HG03469 (cell line): ENCODE data around the gene GPC3.
"Not testable (repeated sequence)": the region's sequence is repeated elsewhere in the genome, so short reads cannot be mapped to it uniquely, and the experiment has no call there.

Experiments
- ATAC-seq: cut with Tn5 transposase; IDR thresholded peaks from one replicate; pipeline ENCODE4 v1.9.1; 2021; ENCODE audit warnings: mild to moderate bottlenecking, moderate library complexity, moderate number of reproducible peaks; ENCODE audit not compliant: unreplicated experiment

The GPC3 gene

GRCh38 chrX:133627673-133628072 is 357.7 kb downstream of the GPC3 start:
- no peak for ATAC-seq

GRCh38 chrX:133621384-133621783 is 364.0 kb downstream of the GPC3 start:
- not testable (repeated sequence) for ATAC-seq

GRCh38 chrX:133611676-133612075 is 373.7 kb downstream of the GPC3 start:
- ATAC-seq, result no peak

DNA sequence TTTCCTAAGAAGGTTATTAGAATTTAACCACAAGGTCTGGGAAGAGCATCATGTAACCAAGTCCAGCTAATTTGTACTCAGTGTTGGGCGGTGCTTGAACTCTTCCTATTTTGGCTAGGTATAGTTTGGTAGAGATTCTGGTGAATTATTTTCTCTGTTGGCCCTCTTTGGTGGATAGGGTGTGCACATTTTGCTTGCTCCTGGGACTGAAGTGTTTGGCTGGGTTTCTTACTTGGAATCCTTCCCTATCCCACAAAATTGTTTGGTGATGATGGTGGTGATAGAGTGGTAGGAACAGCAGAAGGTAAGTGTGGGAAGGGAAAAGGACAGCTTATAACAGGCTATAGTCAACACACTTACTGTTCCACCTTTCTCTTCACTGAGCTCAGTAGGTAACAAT is 375.3 kb downstream of the GPC3 start:
- ATAC-seq, result no peak

DNA sequence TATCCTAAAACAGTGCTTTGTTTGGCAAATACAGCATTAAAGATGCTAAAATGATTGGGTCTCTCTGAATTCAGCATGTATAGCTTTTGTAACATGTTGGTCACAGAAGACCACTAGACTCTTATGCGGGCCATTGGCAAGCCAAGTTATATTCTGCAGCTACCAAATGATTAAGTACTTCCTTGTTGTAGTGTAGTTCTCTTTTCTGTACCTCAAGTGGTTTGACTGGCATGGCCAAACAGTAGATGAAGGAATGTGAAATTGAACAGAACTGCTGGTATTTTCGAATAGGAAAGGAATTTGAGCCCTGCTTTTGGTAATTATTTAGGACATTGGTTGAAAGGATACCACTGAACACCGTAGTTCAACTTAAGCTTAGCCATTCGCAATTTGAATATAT is 376.2 kb downstream of the GPC3 start:
- ATAC-seq, result no peak

DNA sequence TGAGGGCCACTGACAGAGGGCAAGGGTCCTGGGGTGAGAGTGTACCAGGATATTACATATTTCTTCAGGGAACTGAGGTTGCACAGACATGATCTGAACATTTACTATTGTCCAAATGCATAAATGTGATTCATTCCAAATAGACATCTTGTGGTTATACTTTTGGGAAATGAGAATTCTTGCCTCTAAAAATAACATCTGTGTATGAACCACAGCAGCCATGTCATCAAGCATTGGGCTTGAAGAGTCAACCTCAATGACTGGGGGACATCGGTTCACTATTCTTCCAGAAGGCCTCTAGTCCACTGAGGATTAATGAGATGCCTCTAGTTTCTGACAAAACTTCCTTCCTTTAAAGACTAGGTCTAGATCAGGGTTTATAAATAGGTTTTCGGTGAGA is 377.0 kb downstream of the GPC3 start:
- no peak for ATAC-seq

- no peak for ATAC-seq
Observed at GRCh38 chrX:133607419-133608348, 377.7 kb downstream of the GPC3 start.

GRCh38 chrX:133606990-133607389 is 378.4 kb downstream of the GPC3 start:
- no peak for ATAC-seq

DNA sequence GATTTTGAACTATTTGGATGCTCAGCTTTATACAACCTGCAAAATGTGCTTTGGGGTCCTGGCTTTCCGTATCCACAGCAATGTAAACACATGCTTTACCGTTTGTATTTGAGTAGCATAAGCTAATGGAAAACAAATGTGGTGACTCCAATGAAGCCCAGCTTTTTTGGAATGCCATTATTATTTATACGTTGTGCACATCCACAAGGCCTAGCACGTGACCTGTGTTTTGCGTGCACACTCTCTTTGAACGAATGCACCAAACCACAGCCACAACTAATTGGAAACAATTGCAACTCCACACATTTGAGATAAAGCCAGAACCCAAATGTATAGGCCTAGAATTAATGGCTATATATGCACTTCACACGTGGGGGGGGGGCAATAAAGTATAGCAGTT is 380.6 kb downstream of the GPC3 start:
- ATAC-seq, result no peak

GRCh38 chrX:133602881-133603280 is 382.5 kb downstream of the GPC3 start:
- no peak for ATAC-seq

DNA sequence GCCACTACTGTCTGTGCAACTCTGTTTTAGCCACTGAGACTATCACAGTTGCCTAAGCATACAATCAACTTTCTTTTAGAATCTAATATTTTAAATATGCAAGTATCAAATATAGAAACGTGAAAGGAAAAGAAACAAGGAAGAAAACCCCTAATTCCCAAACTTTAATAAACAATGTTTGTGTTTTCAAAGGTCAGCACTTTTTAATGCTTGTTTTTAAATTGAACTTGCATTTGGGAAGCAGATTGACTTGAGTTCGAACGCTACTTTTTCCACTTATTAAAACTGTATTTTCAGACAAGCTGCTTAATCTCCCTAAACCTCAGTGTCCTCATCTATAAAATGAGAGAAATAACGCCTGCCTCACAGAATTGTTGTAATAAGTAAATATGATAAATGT is 384.3 kb downstream of the GPC3 start:
- ATAC-seq, result no peak

- ATAC-seq, result no peak
Observed at GRCh38 chrX:133600536-133600935, 384.9 kb downstream of the GPC3 start.

- no peak for ATAC-seq
Observed at GRCh38 chrX:133598601-133599335, 386.6 kb downstream of the GPC3 start.

DNA sequence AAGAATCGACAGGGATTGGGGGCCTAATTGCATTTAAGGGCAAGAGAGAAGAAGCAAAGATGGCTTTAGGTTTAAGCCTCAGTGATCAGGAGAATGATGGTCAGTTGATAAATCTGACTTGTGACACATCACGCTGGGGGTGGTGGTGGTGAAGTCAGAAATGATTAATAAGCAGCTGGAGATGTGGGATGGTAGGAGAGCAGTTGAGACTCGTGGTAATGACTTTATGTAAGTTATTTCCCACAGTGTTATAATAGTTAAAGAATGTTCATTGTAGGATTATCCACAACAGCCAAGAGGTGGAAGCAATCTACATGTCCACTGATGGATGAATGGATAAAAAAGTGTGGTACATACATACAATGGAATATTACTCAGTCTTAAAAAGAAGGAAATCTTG is 391.2 kb downstream of the GPC3 start:
- ATAC-seq, result no peak

DNA sequence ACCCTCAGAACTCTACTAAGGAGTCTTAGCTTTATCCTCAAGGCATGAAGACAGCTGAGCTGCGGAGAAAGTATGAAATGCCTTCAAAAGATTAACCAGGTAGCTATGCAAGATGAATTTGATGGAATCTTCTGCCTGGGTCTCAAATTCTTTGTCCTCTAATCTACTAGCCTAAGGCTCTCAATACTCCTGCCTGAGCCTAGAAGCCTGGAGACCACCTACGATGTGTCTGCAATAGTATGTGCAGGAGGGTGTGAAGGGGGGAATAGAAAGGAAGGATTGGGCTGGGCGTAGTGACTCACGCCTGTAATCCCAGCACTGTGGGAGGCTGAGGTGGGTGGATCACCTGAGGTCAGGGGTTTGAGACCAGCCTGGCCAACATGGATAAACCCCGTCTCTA is 391.9 kb downstream of the GPC3 start:
- no peak for ATAC-seq

DNA sequence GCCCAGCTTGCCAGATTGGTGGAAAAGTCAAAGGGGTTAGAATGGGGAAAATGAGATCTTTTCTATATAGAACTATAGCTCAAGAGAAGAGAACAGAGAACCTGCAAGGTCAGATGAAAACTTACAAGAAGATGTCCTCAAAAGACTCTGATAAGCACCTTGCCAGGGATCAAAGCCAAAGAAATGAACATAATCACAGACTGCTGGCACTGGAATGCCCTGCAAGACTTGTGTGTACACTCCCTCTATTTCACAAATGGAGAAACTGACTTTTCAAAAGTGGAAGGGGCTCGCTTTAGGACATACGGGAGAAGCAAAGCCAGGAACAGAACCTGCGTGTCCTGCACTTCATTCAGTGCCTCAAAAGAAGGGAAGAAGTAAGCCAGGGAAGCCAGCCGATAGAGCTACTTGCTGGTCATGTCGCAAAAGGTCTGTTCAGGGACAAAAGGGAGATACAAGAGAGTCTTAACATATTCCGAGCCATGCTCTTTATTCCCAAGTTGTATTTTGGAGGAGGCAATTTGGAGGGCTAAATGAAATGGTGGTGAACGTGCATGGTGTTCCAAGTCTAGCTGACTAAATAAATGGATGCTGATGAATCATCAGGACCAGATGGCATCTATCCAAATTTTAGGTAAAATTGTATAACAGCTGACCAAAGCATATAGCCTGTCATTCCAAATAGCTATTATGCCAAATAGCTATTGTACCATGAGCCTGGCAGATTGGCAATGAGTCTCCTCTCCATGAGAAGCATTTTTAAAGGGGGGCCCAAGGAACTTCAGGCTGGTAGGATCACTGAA is 394.5 kb downstream of the GPC3 start:
- no peak for ATAC-seq

- no peak for ATAC-seq
Observed at GRCh38 chrX:133588827-133589226, 396.6 kb downstream of the GPC3 start.

- no peak for ATAC-seq
Observed at GRCh38 chrX:133587818-133588217, 397.6 kb downstream of the GPC3 start.

DNA sequence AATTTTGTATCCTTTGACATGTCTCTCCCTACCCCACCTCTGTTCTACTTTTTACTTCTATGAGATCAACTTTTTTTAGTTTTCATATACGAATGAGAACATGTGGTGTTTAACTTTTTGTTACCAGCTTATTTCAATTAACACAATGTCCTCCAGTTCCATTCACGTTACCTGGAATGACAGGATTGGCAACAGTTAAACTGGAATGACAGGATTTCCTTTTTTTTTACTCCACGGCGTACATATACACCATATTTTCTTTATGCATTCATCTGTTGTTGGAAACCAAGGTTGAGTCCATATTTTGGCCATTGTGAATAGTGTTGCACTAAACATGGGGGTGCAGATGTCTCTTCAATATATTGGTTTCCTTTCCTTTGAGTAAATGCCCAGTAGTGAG is 398.3 kb downstream of the GPC3 start:
- ATAC-seq, result no peak

DNA sequence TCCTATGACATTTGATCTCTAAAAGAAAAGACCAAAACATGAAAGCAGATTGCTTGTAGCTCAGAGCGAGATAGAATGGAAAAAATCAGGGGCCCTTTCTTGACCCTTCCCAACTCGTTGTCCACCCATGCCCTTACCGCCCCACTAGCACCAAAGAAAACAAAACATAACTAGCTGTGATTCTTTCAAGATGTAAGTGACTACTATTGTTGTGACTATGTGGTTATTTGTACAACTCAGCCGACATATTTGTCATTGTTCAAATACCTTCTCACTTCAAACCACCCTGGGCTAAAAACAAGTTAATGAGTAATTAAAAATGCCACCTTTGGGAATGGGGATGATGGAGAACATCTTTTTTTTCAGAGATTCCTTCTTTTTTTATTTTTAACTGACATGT is 399.0 kb downstream of the GPC3 start:
- ATAC-seq, result no peak

GRCh38 chrX:133583825-133584224 is 401.6 kb downstream of the GPC3 start:
- ATAC-seq, result no peak
